Measurements from ENCODE around the gene RPS6KA1.

RPS6KA1 gene

GRCh38 chr1:26531651-26532131, 2.1 kb downstream of the RPS6KA1 start:
- DNase-seq (ENCODE audit: low read depth in 2 of 2): no peak

GRCh38 chr1:26533951-26534509, 4.5 kb downstream of the RPS6KA1 start:
- DNase-seq (ENCODE audit: low read depth in 2 of 2): no peak

GRCh38 chr1:26535201-26535600, 5.6 kb downstream of the RPS6KA1 start:
- no peak for DNase-seq (ENCODE audit: low read depth in 2 of 2)

- DNase-seq (ENCODE audit: low read depth in 2 of 2): no peak
Measured at GRCh38 chr1:26536081-26536480, 6.5 kb downstream of the RPS6KA1 start.

- DNase-seq (ENCODE audit: low read depth in 2 of 2): no peak
Measured at GRCh38 chr1:26536521-26536920, 7.0 kb downstream of the RPS6KA1 start.

- DNase-seq (ENCODE audit: low read depth in 2 of 2): no peak
Measured at GRCh38 chr1:26537951-26538352, 8.4 kb downstream of the RPS6KA1 start.

- DNase-seq (ENCODE audit: low read depth in 2 of 2): peak; percentile 31 to 60
Measured at GRCh38 chr1:26538480-26539412, 9.2 kb downstream of the RPS6KA1 start.

- no peak for DNase-seq (ENCODE audit: low read depth in 2 of 2)
Measured at GRCh38 chr1:26539722-26540121, 10.2 kb downstream of the RPS6KA1 start.

GRCh38 chr1:26540351-26540750, 10.8 kb downstream of the RPS6KA1 start:
- DNase-seq (ENCODE audit: low read depth in 2 of 2): no peak

- DNase-seq (ENCODE audit: low read depth in 2 of 2): no peak
Measured at GRCh38 chr1:26541431-26541815, 11.9 kb downstream of the RPS6KA1 start.

- peak; percentile 74 to 81 for DNase-seq (ENCODE audit: low read depth in 2 of 2)
Measured at GRCh38 chr1:26541816-26542711, 12.5 kb downstream of the RPS6KA1 start.

GRCh38 chr1:26542771-26543451, 13.3 kb downstream of the RPS6KA1 start:
- DNase-seq (ENCODE audit: low read depth in 2 of 2): no peak

GRCh38 chr1:26543462-26543861, 13.9 kb downstream of the RPS6KA1 start:
- no peak for DNase-seq (ENCODE audit: low read depth in 2 of 2)

GRCh38 chr1:26544126-26544525, 14.6 kb downstream of the RPS6KA1 start:
- no peak for DNase-seq (ENCODE audit: low read depth in 2 of 2)

- DNase-seq (ENCODE audit: low read depth in 2 of 2): no peak
Measured at GRCh38 chr1:26545969-26546323, 16.4 kb downstream of the RPS6KA1 start.

- no peak for DNase-seq (ENCODE audit: low read depth in 2 of 2)
Measured at GRCh38 chr1:26546375-26546774, 16.8 kb downstream of the RPS6KA1 start.

- no peak for DNase-seq (ENCODE audit: low read depth in 2 of 2)
Measured at GRCh38 chr1:26546819-26547218, 17.3 kb downstream of the RPS6KA1 start.

- no peak for DNase-seq (ENCODE audit: low read depth in 2 of 2)
Measured at GRCh38 chr1:26548841-26549240, 19.3 kb downstream of the RPS6KA1 start.

- no peak for DNase-seq (ENCODE audit: low read depth in 2 of 2)
Measured at GRCh38 chr1:26550946-26551345, 21.4 kb downstream of the RPS6KA1 start.

- no peak for DNase-seq (ENCODE audit: low read depth in 2 of 2)
Measured at GRCh38 chr1:26552720-26553119, 23.2 kb downstream of the RPS6KA1 start.

GRCh38 chr1:26553942-26554682, 24.6 kb downstream of the RPS6KA1 start:
- no peak for DNase-seq (ENCODE audit: low read depth in 2 of 2)

Data from stimulated activated CD4-positive, alpha-beta T cell treated with anti-CD3 and anti-CD28 coated beads, Interleukin-15, amount 100 ng/mL, for 48 hours (primary cell).